Islet precursor cell (in vitro differentiated cells): ENCODE data around the gene HIVEP3.
A peak's percentile ranks its signal among the peaks of the same experiment; 100 is the strongest.

Source experiments
- DNase-seq: peaks from one replicate; pipeline ENCODE4 v3.0.0-alpha.2; 2018

Gene HIVEP3

GRCh38 chr1:41475346-41475745, 443.4 kb downstream of the HIVEP3 start:
- no peak for DNase-seq

GRCh38 chr1:41474490-41475271, 444.0 kb downstream of the HIVEP3 start:
- peak; percentile 80 for DNase-seq

- no peak for DNase-seq
These were observed 444.9 kb downstream of the HIVEP3 start for GRCh38 chr1:41473738-41474362.

GRCh38 chr1:41471658-41472057, 447.1 kb downstream of the HIVEP3 start:
- DNase-seq = no peak

- DNase-seq = no peak
These were observed 449.0 kb downstream of the HIVEP3 start for GRCh38 chr1:41469706-41470105.

GRCh38 chr1:41468122-41468762, 450.5 kb downstream of the HIVEP3 start:
- DNase-seq = no peak

- DNase-seq = no peak
These were observed 451.0 kb downstream of the HIVEP3 start for GRCh38 chr1:41467673-41468072.

GRCh38 chr1:41466146-41466545, 452.6 kb downstream of the HIVEP3 start:
- no peak for DNase-seq

- DNase-seq = no peak
These were observed 453.0 kb downstream of the HIVEP3 start for GRCh38 chr1:41465741-41466140.

- DNase-seq = no peak
These were observed 453.8 kb downstream of the HIVEP3 start for GRCh38 chr1:41464885-41465284.

- no peak for DNase-seq
These were observed 455.2 kb downstream of the HIVEP3 start for GRCh38 chr1:41463516-41463915.

GRCh38 chr1:41462680-41463004, 456.1 kb downstream of the HIVEP3 start:
- DNase-seq = no peak

- DNase-seq = no peak
These were observed 456.7 kb downstream of the HIVEP3 start for GRCh38 chr1:41461790-41462679.

- no peak for DNase-seq
These were observed 461.7 kb downstream of the HIVEP3 start for GRCh38 chr1:41456847-41457540.
